HG03108 (cell line): ENCODE results near the gene ZNHIT3.

Experiments
- ATAC-seq: cut with Tn5 transposase; IDR thresholded peaks from one replicate; pipeline ENCODE4 v1.9.1; 2021; ENCODE audit warnings: moderate library complexity; ENCODE audit not compliant: unreplicated experiment

The ZNHIT3 gene

DNA sequence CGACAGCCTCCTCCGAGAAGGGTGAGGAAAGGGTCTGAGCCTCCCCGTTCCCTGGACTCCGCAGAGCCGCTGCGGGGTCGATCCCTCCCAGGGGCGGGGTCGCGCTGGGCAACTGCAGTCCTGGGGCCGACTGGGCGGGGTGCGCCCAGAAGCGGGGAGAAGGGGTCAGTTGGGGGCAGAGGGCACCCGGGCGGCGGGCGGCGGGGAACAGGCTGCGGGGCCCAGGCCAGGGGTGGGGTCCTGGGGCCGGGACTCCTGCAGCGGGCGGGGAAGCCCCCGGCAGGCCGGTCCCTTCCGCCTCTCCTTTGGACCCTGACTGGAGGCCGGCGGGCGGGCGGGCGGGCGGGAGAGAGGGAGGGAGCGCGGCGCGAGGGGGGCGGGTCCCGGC lies 58.6 kb downstream of the ZNHIT3 start:
- no peak for ATAC-seq
